GM19240 (cell line): ENCODE results near the gene NOC4L.
"Not testable (repeated sequence)": the region's sequence is repeated elsewhere in the genome, so short reads cannot be mapped to it uniquely, and the experiment has no call there.

ENCODE experiments used
- DNase-seq: peaks from one replicate; pipeline ENCODE4 v3.0.0; 2011; ENCODE audit warnings: low spot score; ENCODE audit not compliant: insufficient read length

NOC4L gene

DNA sequence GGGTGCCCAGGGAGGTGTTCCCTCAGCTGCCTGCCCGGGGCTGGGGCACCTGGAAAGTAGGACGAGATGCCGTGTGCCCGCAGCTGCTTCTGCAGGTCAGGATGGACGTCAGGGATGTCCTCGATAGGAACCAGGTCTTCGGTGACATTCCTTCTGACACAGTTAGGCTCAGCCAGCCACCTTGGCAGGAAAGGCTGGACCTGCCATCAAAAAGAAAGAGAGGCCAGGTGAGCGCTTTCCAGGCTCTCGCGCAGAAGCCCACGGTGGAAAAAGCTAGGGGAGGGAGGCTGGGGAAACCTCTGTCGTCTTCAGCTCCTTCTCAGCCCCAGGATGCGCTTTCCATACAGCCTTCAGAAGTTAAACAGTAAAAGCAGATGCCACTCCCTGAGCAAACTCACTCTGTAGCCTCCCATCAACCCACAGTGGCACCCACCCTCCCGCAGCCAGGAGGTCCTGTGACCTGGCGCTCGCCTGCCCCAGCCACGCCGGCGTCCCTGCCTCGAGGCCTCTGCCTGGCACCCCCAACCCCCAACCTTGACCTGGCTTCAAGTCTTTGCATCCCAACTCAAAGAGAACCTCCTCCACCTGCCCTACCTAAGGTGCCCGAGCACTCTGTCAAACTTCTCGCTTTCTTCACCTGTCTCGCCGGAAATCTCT, 1.4 kb upstream of the NOC4L start:
- no peak for DNase-seq

DNA sequence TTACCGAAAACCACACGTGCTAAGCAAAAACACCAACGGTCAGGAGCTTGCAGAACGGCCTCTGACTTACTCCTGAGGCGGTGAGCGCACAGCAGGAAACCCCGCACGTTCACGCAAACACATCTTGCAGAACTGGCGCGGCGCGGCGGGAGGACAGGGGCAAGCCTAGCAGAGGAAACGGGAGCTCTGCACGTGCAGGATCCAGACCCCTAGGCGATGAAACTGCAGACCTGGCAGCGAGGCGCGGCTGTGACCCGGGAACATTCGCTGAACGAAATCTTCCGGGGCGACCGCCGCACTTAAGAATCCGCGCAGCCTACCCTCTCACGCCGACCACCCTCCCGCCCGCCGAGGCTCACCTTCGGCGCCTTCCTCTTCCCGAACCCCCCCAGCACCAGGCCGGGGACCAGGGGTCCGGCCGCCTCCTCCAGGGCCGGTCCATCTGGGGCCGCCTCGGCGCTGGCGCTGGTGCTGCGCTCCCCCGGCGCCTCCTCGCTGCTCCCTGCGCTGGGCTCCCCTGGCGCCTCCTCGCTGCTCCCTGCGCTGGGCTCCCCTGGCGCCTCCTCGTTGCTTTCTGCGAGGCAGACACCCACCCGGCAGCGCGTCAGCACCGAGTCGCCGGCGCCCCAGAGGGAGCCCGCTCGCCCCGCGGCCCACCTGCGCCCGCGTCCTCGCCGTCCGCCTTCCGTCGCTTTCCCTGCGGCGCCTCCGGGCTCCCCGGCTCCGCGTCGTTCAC, 753 bp upstream of the NOC4L start:
- DNase-seq, result no peak

DNA sequence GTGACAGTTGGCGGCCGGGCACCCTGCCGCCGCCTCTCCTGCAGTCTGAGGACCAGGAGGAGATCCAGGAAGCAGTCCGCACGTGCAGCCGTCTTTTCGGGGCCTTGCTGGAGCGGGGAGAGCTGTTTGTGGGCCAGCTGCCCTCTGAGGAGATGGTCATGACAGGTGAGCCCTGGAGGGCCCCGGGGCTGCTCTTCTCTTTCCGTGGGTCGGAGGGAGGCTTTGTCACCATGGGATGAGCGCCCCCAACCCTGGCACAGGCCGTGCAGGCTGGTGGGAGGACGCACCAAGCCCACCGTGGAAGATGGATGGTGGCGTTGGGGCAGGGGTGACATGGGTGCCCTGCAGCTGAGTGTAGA, 532 bp downstream of the NOC4L start:
- DNase-seq, result no peak

DNA sequence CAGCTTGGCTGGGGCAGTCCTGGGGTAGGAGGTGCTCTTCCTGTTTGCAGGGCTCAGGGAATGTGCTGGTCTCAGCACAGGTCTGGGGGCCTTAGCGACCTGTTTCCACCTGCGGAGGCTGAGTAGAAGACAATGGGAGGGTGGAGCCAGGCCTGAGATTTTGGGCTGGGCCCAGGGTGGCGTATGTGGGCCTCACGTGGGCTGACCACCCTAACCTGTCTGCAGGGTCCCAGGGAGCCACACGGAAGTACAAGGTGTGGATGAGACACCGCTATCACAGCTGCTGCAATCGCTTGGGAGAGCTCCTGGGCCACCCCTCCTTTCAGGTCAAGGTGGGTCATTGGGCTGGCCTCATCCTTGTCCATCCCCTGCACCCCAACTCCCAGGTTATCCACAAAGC, 1.1 kb downstream of the NOC4L start:
- no peak for DNase-seq

DNA sequence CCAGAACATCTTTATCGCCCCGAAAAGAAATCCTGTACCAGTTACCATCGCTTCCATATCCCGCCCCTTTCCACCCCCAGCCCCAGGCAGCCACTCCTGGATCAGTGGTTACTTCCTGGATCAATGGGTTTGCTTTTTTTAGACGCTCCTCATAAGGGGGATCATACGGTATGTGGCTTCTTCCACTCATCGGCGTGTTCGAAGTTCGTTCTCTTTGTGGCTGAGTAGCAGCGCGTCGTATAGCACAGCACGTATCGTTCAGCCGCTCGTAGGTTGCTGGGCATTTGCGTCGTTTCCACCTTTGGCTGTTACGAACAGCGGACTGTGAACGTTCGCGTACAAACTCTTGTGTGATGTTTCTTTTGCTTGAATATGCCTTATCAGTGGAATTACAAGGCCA, 1.8 kb downstream of the NOC4L start:
- DNase-seq, result no peak

DNA sequence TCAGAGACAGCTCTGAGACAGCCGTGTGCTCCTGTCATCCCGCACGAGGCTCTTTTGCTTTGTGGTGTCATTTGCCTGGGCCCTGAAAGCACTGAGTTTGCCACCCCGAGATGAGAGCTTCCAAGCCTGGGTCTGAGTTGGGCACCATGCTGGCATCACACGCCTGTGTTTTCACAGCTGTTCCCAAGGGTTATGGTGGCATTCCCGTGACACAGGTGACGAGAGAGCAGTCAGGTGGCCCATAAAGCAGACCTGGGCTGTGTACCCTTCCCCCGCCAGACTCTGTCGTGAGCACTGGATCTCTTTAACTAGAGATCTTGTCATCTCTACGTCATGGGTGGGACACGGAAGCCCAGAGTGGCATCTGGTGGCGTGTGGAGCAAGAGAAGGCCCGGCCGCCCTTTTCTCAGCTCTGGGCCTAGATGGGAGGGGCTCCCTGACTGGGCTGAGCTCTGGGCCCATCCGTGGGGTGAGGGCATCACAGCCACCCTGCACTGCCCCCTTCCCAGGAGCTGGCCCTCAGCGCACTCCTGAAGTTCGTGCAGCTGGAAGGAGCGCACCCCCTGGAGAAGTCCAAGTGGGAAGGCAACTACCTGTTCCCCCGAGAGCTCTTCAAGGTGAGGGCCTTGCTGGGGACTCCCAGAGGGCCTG, 2.6 kb downstream of the NOC4L start:
- DNase-seq, result no peak

DNA sequence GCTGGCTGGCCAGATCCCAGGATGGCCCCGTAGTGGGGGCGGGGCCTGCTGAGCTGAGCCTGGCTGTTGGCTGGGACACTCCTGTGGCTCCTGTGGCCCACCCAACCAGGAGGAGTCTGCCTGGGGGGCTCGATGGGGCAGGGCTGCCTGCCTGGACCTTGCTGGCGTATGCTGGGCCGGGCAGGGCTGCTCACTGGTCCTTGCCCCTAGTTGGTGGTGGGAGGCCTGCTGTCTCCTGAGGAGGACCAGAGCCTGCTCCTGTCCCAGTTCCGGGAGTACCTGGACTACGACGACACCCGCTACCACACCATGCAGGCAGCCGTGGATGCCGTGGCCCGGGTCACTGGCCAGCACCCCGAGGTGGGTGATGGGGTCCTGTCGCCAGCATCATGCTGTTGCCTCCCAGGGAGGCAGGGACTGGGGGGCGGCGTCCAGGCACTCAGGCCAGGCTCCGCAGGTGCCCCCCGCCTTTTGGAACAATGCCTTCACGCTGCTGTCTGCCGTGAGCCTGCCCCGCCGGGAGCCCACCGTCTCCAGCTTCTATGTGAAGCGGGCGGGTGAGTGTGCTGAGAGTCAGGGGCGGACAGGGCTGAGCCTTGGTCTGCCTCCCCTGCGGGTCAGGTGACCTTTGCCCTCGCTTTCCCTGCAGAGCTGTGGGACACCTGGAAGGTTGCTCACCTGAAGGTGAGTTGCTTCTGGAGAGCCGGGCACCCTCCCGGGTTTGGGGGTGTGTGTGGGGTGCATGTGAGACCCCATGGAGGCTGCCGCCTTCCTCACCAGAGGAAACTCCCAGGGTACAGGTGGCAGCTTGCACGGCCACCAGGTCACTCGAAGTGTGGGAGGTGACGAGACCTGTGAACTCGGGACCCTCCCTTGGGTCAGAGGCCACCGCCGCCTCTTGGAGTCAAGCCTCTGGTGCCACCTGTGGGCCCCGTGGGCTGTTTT, 3.4 kb downstream of the NOC4L start:
- DNase-seq, result no peak

DNA sequence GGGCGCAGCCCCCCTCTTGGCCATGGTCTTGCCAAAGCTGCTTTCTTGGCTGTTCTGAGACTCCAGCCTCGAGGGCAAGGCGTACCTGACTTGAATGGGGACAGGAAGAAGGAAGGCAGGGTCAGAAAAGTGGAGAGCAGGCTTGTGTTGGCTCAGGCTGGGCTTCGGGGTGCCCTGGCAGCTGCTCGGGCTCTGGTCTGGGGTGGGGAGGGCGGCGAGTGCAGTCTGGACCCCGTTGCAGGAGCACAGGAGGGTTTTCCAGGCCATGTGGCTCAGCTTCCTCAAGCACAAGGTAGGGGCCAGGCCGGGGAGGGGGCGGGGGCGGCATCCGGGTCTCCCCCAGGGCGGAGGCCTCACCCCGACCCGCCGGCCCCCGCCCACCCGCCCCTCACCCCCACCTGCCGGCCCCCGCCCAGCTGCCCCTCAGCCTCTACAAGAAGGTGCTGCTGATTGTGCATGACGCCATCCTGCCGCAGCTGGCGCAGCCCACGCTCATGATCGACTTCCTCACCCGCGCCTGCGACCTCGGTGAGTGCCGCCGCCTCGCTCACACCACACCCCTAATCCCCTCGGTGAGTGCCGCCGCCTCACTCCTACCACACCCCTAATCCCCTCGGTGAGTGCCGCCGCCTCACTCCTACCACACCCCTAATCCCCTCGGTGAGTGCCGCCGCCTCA, 4.2 kb downstream of the NOC4L start:
- no peak for DNase-seq

DNA sequence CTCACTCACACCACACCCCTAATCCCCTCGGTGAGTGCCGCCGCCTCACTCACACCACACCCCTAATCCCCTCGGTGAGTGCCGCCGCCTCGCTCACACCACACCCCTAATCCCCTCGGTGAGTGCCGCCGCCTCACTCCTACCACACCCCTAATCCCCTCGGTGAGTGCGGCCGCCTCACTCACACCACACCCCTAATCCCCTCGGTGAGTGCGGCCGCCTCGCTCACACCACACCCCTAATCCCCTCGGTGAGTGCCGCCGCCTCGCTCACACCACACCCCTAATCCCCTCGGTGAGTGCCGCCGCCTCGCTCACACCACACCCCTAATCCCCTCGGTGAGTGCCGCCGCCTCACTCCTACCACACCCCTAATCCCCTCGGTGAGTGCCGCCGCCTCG, 5.3 kb downstream of the NOC4L start:
- not testable (repeated sequence) for DNase-seq

DNA sequence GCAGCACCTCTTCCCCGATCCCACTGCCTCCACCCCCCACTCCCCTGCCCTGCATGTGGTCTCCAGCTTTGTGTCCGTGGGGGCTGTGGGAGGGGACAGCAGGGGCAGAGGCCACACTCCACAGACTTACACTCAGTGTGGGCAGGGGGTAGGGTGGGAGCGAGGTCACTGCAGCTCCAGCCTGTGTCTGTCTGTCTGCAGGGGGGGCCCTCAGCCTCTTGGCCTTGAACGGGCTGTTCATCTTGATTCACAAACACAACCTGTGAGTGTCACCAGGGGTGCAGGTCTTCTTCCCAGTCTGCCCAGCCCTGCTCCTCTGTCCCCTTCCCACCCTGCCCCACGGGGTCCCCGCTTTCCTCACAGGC, 6.5 kb downstream of the NOC4L start:
- no peak for DNase-seq

DNA sequence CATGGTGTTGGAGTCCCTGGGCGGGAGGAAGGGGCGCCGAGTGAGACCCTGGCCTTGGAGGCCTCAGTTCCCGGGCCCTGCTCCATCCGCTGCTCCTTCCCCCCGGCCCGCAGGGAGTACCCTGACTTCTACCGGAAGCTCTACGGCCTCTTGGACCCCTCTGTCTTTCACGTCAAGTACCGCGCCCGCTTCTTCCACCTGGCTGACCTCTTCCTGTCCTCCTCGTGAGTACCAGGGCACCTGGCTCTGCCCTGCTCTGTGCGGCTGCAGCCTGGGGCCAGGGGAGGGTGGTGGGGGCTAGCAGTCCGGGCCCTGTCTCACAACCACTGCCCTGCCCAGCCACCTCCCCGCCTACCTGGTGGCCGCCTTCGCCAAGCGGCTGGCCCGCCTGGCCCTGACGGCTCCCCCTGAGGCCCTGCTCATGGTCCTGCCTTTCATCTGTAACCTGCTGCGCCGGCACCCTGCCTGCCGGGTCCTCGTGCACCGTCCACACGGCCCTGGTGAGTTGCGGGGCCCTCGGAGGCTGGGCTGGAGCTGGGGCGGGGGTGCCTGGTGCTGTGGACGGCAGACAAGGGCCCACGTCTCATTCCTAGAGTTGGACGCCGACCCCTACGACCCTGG, 7.0 kb downstream of the NOC4L start:
- DNase-seq, result no peak

DNA sequence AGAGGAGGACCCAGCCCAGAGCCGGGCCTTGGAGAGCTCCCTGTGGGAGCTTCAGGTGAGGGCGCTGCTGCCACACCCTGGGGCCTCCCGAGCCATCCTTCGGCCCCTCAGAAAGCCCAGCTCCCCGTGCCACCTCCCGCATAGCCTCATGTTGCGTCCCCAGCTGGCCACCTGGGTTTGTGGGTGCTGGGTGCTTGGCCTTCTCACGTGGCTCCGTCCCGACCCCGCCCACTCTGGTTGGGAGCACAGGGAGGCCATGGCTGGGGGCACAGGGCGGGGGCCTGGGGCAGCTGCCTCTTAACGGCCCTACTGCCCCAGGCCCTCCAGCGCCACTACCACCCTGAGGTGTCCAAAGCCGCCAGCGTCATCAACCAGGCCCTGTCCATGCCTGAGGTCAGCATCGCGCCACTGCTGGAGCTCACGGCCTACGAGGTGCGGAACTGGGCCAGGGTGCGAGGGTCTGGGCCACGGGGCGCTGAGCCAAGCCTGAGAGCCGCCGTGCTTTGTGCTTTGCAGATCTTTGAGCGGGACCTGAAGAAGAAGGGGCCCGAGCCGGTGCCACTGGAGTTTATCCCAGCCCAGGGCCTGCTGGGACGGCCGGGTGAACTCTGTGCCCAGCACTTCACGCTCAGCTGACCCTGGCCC, 7.6 kb downstream of the NOC4L start:
- no peak for DNase-seq

DNA sequence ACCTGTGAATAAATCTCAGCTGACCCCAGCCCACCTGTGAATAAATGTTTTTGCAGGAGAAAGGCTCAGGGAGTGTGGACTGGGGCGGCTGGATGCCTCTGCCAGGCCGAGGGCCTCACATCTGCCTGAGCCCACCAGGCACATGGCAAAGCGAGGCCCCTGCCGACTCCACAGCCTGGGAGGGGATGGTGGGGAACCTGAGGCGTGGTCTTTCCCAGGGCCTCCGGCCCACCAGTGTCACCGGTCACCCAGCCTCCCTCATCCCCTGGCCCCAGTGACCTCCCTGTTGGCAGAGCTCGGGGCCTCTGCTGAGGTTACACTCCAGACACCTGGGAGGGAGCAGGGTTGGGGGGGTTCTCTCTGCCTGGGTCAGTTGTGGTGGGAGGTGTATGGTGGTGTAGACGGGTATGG, 8.2 kb downstream of the NOC4L start:
- no peak for DNase-seq

DNA sequence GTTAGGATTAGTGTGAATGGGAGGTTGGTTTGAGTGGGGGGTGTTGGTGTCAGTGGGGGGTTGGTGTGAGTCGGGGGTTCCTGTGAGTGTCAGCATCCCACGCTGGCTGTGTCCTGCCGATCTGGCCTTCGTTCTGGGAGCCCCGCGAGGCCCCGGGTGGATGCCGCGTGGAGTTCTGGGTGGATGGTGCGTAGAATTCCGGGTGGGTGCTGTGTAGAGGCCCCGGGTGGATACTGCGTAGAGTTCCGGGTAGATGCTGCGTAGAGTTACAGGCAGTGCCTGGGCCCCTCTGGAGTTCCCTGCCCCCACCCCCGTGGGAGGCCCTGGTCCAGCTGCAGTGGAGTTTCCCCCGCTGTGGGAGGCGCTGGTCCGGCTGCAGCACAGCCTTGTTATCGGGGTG, 8.7 kb downstream of the NOC4L start:
- no peak for DNase-seq

DNA sequence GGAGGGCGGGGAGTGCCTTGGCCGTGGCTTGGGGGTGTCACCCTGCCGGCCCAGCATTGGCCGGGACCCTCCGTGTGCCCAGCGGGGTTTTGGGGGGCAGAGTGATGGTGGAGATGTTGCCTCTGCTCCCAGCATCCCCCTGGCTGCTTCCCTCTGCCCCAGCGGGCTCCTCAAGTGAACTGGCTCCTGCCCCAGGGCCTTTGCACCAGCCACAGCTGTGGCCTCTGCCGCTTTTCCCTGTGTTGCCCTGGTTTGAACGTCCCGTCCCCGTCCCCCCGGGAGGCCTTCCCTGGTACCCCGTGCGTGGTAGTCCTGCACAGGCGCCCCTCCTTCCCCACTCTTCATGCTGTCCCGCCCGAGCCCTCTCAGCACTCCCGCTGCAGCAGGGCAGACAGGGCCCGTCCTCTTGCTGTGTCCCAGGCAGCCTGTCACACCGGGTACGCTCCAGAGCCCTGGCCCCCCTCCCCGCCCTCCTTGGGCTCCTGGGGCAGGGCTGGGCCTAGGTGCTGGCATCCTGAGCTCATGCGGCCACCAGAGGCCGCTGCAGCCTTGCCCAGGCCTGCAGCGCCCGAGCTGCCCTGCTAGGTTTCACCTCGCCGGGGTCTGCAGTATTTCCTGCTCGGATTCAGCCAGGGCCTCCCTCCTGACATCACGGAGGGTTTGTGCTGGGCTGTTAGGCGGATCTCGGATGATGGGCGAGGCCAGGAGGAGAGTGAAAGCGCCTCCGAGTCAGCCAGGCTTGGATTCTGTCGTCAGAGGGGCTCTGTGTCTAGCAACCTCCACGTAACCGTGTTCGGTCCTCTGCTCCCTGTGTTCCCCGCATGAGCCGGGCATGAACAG, 9.5 kb downstream of the NOC4L start:
- peak; percentile 90 for DNase-seq

DNA sequence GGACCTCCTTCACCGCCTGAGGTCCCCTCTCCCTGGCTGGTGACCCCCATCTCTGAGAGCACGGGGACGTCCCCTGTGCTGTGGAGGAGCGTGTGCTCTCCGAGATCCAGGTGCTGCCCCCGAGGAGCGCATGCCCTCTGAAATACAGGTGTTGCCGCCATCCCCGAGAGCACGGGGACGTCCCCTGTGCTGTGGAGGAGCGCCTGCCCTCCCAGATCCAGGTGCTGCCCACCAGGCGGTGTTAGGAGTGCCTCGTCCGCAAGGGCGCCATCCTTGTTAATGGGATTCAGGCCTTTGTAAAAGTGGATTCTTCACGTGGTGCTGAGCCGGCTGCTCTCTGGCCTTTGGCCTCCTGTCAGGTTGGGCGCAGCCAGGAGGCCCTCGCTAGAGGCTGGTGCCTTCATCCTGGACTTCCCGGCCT, 10.1 kb downstream of the NOC4L start:
- DNase-seq, result no peak

DNA sequence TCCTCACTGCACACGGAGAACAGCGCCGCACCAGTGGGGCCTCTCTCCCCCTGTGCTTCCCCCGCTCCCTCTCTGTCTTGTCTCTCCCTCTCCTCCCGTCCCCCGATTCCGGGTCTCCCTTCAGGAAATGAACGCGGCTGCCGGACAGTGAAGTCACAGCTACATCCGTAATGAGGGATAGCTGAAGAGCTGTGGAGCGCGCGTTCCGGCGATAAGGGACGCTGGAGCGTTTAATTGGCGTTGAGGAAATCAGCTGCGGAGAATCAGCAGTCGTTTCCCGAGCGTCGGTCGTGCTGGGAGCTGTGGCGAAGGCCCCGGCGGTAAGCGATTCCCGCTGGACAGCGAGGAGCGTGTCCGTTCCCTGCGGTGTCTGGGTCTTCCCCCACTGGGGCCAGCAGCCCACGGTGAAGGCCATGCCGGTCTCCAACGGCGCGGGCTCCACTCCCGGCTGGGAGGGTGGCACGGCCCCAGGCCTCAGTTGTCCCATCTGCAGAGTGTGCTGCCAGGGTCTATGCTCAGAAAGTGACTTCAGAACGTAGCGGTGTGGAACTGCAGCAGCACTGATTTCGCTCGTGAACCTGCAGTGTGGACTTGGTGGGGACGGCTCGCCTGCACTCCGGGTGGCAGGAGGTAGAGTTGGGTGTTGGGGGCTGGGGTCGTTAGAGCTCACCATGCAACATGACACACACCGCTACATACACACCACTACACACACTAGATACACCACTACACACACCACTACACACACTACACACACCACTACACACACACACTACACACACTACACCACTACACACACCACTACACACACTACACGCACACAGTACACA, 10.9 kb downstream of the NOC4L start:
- no peak for DNase-seq

DNA sequence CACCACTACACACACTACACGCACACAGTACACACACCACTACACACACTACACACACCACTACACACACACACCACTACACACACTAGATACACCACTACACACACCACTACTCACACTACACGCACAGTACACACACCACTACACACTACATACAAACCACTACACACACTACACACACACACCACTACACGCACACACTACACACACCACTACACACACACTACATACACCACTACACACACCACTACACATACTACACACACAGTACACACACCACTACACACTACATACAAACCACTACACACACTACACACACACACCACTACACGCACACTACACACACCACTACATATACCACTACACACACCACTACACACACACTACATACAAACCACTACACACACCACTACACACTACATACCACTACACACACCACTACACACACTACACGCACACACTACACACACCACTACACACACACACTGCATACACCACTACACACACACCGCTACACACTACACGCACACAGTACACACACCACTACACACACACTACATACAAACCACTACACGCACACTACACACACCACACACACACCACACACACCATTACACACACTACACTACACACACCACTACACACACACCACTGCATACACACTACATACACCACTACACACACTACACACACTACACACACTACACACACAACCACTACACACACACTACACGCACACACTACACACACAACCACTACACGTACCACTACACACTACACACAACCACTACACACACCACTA, 11.7 kb downstream of the NOC4L start:
- no peak for DNase-seq
